Right lobe of liver (tissue), 6 donors: Measurements from ENCODE around the gene MACF1. TPM values are rescaled to one million over a fixed set of nuclear protein-coding genes. Genes with fewer than 3 reads are reported as not detected.
A peak's percentile ranks its signal among the peaks of the same experiment; 100 is the strongest.
"Not testable (repeated sequence)": the region's sequence is repeated elsewhere in the genome, so short reads cannot be mapped to it uniquely, and the experiment has no call there.

Experiments used
- ATAC-seq, 4 donors: fragments of 200-7000 bp; cut with Tn5 transposase; one replicate each; pipeline ENCODE4 v1.9.1; 2020; ENCODE audit warnings: mild to moderate bottlenecking in 4 of 4, moderate library complexity in 4 of 4
- DNase-seq, 3 donors: peaks; one replicate each; pipeline ENCODE4 v3.0.0-alpha.2; 2020
- H3K27ac ChIP-seq, 3 donors: fragments of 200-600 bp; one replicate each; pipeline ENCODE4 v1.8.0; 2022
- H3K27me3 ChIP-seq, 2 donors: fragments of 200-600 bp; one replicate each; pipeline ENCODE4 v1.8.0; 2022
- H3K36me3 ChIP-seq, 4 donors: fragments of 200-600 bp; sonication (generic) in 1 of 4; one replicate each; pipeline versions ENCODE4 v1.5.1 to v1.8.0; 2017 to 2022; ENCODE audit warnings: control low read depth in 1 of 4
- H3K4me1 ChIP-seq, 4 donors: fragments of 200-600 bp; sonication (generic) in 1 of 4; one replicate each; pipeline versions ENCODE4 v1.5.1 to v1.8.0; 2017 to 2022; ENCODE audit warnings: control low read depth in 1 of 4
- H3K4me3 ChIP-seq, 3 donors: fragments of 200-600 bp; one replicate each; pipeline ENCODE4 v1.8.0; 2022
- H3K9me3 ChIP-seq, 4 donors: fragments of 200-600 bp; sonication (generic) in 1 of 4; one replicate each; pipeline versions ENCODE4 v1.5.1 to v1.8.0; 2017 to 2022; ENCODE audit warnings: control low read depth in 1 of 4
- CTCF ChIP-seq, 4 donors: fragments of 200-600 bp in 3 of 4; fragments of 450-650 bp in 1 of 4; IDR thresholded peaks; one replicate each; pipeline versions ENCODE4 v1.5.1 to v1.8.0; 2016 to 2022; ENCODE audit warnings: antibody characterized with exemption in 4 of 4, mild to moderate bottlenecking in 2 of 4
- POLR2A ChIP-seq: fragments of 450-650 bp; IDR thresholded peaks from one replicate; pipeline ENCODE4 v1.6.1; 2017; ENCODE audit warnings: antibody characterized with exemption, mild to moderate bottlenecking
- WGBS: methylation state at CpG from one replicate; pipeline ENCODE4 v1.1.6; 2018; ENCODE audit warnings: low coverage, low lambda C conversion rate; ENCODE audit not compliant: insufficient coverage; ENCODE audit errors: missing lambda C conversion rate; 5-methylcytosine and 5-hydroxymethylcytosine counted together
- intact Hi-C, 2 donors: fragments of 100-400 bp; cut with DNase I; formaldehyde crosslinking; loops; one replicate each; pipeline versions ENCODE4 v1.11.2 to v1.14.1; 2022
- total RNA-seq, 6 experiments: library from RNA; depleted of rRNA in 2 of 6; stranded (reverse); fragments of >200 nt in 2 of 6; fragmentation: NEBNext Ultra II Directional in 3 of 6; extraction: Animal tissue kit (Norgen Biotek cat#: 25700) in 3 of 6; gene quantifications; one replicate each; pipeline versions ENCODE4 v1.1.0 to v1.2.4, GENCODE V29; 2016 to 2023
- donor health status: DM: no; HTN: yes; CAD: no.
- donor health status: DM: no; HTN: no; CAD: no.
- donor health status: DM: no; HTN: no; CAD: no.
- donor health status: DM: no; HTN: yes; CAD: no.
- donor health status: DM: no; HTN: yes; CAD: no.

Gene MACF1
- total RNA-seq, 6 experiments from 2014 or later = 78.4 to 141 (median 100) TPM

GRCh38 chr1:39472826-39473225 is 268.3 kb downstream of the MACF1 start:
- no peaks in the 10 kb centered on the region for H3K27me3 ChIP-seq
- ATAC-seq (no peak), DNase-seq (no peak)
- peaks cover 0 to 68% (median 13%) of the 10 kb centered on the region in 4 donors for H3K36me3 ChIP-seq
- H3K9me3 ChIP-seq = no peaks in the 10 kb centered on the region
- 93% methylated on average over 6 of the region's 7 CpGs for WGBS
- no peaks in the 10 kb centered on the region for H3K4me1 ChIP-seq
- H3K4me3 ChIP-seq = no peak overlapping the region
- TF ChIP-seq CTCF (IDR thresholded peaks at IDR 0.05) (no peak), POLR2A (no peak)
- intact Hi-C loops = no loop called here
- H3K27ac ChIP-seq = no peak overlapping the region

- no peak overlapping the region for H3K4me3 ChIP-seq
- H3K36me3 ChIP-seq = peaks cover 0 to 67% (median 11%) of the 10 kb centered on the region in 4 donors
- H3K9me3 ChIP-seq = no peaks in the 10 kb centered on the region
- no peaks in the 10 kb centered on the region for H3K27me3 ChIP-seq
- no peak overlapping the region for H3K27ac ChIP-seq
- H3K4me1 ChIP-seq = no peaks in the 10 kb centered on the region
- ATAC-seq (no peak), DNase-seq (no peak)
- intact Hi-C loops = no loop called here
- no peak for TF ChIP-seq POLR2A
- no peak for TF ChIP-seq CTCF (IDR thresholded peaks at IDR 0.05)
- WGBS = 100% methylated on average over 4 of the region's 4 CpGs
Measured at GRCh38 chr1:39473324-39473723, 268.8 kb downstream of the MACF1 start.

- H3K4me3 ChIP-seq = no peak overlapping the region
- DNase-seq = no peak
- H3K36me3 ChIP-seq = peaks cover 0 to 54% (median 8%) of the 10 kb centered on the region in 4 donors
- H3K9me3 ChIP-seq = no peaks in the 10 kb centered on the region
- no peaks in the 10 kb centered on the region for H3K4me1 ChIP-seq
- H3K27me3 ChIP-seq = no peaks in the 10 kb centered on the region
- intact Hi-C loops = no loop called here
- WGBS = 61% methylated on average over 4 of the region's 4 CpGs
- TF ChIP-seq CTCF (IDR thresholded peaks at IDR 0.05) (no peak), POLR2A (no peak)
- H3K27ac ChIP-seq = no peak overlapping the region
- no peak for ATAC-seq
Measured at GRCh38 chr1:39474810-39475209, 270.3 kb downstream of the MACF1 start.

GRCh38 chr1:39475551-39475950 is 271.1 kb downstream of the MACF1 start:
- WGBS = 44% methylated on average over 1 of the region's 1 CpG
- H3K4me1 ChIP-seq, DNase-seq, intact Hi-C loops, H3K27me3 ChIP-seq, H3K27ac ChIP-seq, H3K4me3 ChIP-seq, H3K9me3 ChIP-seq: not testable (repeated sequence)
- peak in 1 of 4 donors; percentile 14 for ATAC-seq
- H3K36me3 ChIP-seq = peaks cover 0 to 54% (median 13%) of the 10 kb centered on the region in 4 donors

- no peak for TF ChIP-seq CTCF (IDR thresholded peaks at IDR 0.05)
- no peak for TF ChIP-seq POLR2A
- Histone ChIP-seq H3K27me3 (no peaks in the 10 kb centered on the region), H3K36me3 (peaks cover 0 to 47% (median 14%) of the 10 kb centered on the region in 4 donors), H3K4me3 (no peak overlapping the region), H3K4me1 (no peaks in the 10 kb centered on the region), H3K9me3 (no peaks in the 10 kb centered on the region), H3K27ac (no peak overlapping the region)
- WGBS = 75% methylated on average over 4 of the region's 5 CpGs
- ATAC-seq = peak in 1 of 4 donors; percentile 19
- no peak for DNase-seq
- intact Hi-C loops = no loop called here
Measured at GRCh38 chr1:39478126-39478915, 273.8 kb downstream of the MACF1 start.
